Measurements from ENCODE around the gene ARRDC5. TPM values are rescaled to one million over a fixed set of nuclear protein-coding genes. Genes with fewer than 3 reads are reported as not detected.

Gene ARRDC5
- total and polyA plus RNA-seq, 2 of the 8 experiments (the other 6 are each of a cell fraction or from before 2014, with no cell fraction given), result not detected

DNA sequence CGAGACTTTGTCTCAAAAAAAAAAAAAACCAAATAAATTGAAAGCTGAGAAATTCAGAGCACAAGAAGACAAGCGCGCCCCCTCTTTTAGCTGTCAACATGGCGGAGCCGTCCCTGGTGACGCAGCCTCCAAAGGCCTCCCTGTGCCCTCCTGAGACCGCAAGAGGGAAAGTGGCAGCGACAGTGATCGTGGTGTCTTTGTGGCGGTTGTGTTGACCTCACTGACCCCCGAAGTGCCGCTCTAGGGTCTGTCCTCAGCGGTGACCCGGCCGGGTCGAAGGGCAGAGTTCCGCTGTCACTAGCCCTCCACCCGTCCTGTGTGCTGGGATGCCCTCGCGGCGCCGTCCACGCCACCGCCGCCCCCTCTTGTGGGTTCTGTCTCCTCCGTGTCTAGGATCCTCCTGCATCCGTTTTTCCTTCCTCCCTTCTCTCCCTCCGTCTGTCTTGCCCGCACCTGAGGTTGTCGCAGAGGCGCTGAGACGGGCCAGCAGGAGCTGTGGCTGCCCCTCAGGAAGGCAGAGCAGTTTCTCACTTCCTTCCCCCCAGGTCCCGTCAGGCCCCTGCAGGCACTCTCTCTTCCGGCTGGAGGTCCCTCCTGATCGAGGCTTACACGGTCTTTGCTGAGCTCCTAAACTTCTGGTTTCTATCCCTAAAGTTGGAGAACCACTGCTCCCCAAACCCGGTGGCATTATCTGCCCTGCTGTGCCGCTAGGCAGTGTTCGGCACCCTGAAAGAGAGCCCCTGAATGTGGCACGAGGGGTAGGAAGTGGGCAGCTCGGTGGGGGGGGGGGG lies 13.8 kb upstream of the ARRDC5 start (continued):
- TF ChIP-seq, protein P1, sequence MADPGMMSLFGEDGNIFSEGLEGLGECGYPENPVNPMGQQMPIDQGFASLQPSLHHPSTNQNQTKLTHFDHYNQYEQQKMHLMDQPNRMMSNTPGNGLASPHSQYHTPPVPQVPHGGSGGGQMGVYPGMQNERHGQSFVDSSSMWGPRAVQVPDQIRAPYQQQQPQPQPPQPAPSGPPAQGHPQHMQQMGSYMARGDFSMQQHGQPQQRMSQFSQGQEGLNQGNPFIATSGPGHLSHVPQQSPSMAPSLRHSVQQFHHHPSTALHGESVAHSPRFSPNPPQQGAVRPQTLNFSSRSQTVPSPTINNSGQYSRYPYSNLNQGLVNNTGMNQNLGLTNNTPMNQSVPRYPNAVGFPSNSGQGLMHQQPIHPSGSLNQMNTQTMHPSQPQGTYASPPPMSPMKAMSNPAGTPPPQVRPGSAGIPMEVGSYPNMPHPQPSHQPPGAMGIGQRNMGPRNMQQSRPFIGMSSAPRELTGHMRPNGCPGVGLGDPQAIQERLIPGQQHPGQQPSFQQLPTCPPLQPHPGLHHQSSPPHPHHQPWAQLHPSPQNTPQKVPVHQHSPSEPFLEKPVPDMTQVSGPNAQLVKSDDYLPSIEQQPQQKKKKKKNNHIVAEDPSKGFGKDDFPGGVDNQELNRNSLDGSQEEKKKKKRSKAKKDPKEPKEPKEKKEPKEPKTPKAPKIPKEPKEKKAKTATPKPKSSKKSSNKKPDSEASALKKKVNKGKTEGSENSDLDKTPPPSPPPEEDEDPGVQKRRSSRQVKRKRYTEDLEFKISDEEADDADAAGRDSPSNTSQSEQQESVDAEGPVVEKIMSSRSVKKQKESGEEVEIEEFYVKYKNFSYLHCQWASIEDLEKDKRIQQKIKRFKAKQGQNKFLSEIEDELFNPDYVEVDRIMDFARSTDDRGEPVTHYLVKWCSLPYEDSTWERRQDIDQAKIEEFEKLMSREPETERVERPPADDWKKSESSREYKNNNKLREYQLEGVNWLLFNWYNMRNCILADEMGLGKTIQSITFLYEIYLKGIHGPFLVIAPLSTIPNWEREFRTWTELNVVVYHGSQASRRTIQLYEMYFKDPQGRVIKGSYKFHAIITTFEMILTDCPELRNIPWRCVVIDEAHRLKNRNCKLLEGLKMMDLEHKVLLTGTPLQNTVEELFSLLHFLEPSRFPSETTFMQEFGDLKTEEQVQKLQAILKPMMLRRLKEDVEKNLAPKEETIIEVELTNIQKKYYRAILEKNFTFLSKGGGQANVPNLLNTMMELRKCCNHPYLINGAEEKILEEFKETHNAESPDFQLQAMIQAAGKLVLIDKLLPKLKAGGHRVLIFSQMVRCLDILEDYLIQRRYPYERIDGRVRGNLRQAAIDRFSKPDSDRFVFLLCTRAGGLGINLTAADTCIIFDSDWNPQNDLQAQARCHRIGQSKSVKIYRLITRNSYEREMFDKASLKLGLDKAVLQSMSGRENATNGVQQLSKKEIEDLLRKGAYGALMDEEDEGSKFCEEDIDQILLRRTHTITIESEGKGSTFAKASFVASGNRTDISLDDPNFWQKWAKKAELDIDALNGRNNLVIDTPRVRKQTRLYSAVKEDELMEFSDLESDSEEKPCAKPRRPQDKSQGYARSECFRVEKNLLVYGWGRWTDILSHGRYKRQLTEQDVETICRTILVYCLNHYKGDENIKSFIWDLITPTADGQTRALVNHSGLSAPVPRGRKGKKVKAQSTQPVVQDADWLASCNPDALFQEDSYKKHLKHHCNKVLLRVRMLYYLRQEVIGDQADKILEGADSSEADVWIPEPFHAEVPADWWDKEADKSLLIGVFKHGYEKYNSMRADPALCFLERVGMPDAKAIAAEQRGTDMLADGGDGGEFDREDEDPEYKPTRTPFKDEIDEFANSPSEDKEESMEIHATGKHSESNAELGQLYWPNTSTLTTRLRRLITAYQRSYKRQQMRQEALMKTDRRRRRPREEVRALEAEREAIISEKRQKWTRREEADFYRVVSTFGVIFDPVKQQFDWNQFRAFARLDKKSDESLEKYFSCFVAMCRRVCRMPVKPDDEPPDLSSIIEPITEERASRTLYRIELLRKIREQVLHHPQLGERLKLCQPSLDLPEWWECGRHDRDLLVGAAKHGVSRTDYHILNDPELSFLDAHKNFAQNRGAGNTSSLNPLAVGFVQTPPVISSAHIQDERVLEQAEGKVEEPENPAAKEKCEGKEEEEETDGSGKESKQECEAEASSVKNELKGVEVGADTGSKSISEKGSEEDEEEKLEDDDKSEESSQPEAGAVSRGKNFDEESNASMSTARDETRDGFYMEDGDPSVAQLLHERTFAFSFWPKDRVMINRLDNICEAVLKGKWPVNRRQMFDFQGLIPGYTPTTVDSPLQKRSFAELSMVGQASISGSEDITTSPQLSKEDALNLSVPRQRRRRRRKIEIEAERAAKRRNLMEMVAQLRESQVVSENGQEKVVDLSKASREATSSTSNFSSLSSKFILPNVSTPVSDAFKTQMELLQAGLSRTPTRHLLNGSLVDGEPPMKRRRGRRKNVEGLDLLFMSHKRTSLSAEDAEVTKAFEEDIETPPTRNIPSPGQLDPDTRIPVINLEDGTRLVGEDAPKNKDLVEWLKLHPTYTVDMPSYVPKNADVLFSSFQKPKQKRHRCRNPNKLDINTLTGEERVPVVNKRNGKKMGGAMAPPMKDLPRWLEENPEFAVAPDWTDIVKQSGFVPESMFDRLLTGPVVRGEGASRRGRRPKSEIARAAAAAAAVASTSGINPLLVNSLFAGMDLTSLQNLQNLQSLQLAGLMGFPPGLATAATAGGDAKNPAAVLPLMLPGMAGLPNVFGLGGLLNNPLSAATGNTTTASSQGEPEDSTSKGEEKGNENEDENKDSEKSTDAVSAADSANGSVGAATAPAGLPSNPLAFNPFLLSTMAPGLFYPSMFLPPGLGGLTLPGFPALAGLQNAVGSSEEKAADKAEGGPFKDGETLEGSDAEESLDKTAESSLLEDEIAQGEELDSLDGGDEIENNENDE (IDR thresholded peaks at IDR 0.05; ENCODE audit: insufficient replicate concordance, low read length), result no peak
- TF ChIP-seq CBX8 (IDR thresholded peaks at IDR 0.05; ENCODE audit: borderline replicate concordance, low read depth, low read length), result no peak
- TF ChIP-seq, protein P2, sequence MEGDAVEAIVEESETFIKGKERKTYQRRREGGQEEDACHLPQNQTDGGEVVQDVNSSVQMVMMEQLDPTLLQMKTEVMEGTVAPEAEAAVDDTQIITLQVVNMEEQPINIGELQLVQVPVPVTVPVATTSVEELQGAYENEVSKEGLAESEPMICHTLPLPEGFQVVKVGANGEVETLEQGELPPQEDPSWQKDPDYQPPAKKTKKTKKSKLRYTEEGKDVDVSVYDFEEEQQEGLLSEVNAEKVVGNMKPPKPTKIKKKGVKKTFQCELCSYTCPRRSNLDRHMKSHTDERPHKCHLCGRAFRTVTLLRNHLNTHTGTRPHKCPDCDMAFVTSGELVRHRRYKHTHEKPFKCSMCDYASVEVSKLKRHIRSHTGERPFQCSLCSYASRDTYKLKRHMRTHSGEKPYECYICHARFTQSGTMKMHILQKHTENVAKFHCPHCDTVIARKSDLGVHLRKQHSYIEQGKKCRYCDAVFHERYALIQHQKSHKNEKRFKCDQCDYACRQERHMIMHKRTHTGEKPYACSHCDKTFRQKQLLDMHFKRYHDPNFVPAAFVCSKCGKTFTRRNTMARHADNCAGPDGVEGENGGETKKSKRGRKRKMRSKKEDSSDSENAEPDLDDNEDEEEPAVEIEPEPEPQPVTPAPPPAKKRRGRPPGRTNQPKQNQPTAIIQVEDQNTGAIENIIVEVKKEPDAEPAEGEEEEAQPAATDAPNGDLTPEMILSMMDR (IDR thresholded peaks at IDR 0.05; ENCODE audit: control extremely low read depth in 1 of 3, insufficient read depth in 1 of 3, low read depth in 1 of 3, low read length in 3 of 3), result no peak
- TF ChIP-seq MAFK (IDR thresholded peaks at IDR 0.05; ENCODE audit: low read depth, low read length), result no peak
- no peak for TF ChIP-seq RBBP5 (IDR thresholded peaks at IDR 0.05; ENCODE audit: borderline replicate concordance, low read depth, low read length)
- no peak for TF ChIP-seq SIN3A (conservative IDR thresholded peaks at IDR 0.05 in 1 of 2, IDR thresholded peaks at IDR 0.05 in 1 of 2; ENCODE audit: low read depth in 1 of 2, low read length in 2 of 2)
- TF ChIP-seq SIX5 (IDR thresholded peaks at IDR 0.05; ENCODE audit: low read depth, low read length), result no peak

Measured in H1 (cell line).